Activated CD8-positive, alpha-beta memory T cell treated with anti-CD3 and anti-CD28 coated beads, Interleukin-2, amount 50 U/mL, for 1 hour (primary cell): Measurements from ENCODE around the gene DIS3L2.
"Not testable (repeated sequence)": the region's sequence is repeated elsewhere in the genome, so short reads cannot be mapped to it uniquely, and the experiment has no call there.

Experiments used
- DNase-seq: peaks from one replicate; pipeline ENCODE4 v3.0.0-alpha.2; 2020; ENCODE audit errors: extremely low read depth

The DIS3L2 gene

DNA sequence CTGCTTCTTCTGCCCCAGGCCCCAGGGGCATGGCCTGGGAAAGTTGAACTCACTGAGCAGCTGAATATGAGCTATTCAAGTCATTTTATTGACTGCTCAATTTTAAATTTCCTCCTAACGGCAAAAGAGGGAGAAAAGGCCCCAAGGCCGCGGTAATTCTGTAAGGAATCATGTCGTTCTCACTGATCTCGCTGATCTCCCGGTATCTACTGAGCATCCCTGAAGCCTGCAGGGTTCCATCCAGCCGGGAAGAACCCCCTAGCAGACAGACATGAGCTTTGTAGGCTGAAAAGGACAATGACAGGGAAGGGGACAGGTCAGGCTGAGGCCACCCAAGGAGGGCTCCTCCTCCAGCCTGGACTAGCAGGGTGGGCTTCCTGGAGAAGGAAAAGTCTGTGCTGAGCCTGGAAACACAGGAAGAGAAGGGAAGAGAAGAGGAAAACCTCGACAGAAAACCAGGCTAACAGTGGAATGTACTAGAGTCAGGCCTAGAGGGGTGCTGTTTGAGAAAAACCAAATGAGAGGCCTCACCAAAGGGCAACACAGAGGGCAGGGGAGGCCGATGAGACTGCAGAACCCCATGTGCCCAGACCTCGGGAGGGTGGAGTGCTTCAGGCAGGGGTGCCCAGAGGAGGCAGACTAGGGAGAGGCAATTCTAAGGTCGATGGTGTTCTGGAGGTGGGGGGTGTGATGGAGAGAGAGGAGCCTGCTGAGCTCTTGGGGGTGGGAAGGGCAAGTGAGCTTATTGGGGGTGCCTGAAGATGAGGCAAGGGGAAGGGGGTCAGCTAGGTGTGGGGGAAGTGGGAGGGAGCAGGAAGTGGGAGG, 32.4 kb upstream of the DIS3L2 start:
- DNase-seq: no peak

DNA sequence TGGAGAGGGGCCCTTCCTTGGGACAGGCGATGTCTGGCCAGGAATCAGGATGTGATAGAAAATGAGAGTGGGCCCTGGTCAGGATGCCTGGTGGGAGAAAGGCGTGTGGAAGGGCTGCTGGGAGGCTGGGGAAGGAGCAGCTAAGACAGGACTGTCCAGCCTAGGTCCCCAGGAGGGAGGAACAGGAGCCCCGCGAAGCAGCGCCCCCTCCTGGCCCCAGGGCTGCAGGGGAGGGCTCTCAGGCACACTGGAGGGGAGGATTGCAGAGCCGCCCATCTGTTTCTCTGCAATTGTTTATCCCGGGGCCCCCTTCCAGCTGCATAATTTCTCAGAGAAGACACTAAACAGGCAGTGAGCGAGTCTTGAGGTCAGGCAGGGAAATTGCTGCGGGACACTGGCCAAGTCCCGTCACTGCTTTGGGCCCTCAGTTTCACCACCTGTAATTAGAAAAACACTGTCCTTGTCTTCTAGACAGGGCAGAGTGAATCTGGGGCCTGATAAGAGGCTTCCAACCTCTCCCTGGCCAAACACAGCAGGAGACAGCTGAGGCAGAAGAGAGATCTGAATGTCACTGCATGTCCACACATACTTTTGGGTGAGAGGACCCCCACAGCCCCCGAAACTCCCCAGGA, 31.4 kb upstream of the DIS3L2 start:
- no peak for DNase-seq

- no peak for DNase-seq
These were observed 30.8 kb upstream of the DIS3L2 start for GRCh38 chr2:231930593-231931281.

- DNase-seq: no peak
These were observed 30.0 kb upstream of the DIS3L2 start for GRCh38 chr2:231931481-231931915.

- DNase-seq: no peak
These were observed 28.9 kb upstream of the DIS3L2 start for GRCh38 chr2:231932711-231932970.

DNA sequence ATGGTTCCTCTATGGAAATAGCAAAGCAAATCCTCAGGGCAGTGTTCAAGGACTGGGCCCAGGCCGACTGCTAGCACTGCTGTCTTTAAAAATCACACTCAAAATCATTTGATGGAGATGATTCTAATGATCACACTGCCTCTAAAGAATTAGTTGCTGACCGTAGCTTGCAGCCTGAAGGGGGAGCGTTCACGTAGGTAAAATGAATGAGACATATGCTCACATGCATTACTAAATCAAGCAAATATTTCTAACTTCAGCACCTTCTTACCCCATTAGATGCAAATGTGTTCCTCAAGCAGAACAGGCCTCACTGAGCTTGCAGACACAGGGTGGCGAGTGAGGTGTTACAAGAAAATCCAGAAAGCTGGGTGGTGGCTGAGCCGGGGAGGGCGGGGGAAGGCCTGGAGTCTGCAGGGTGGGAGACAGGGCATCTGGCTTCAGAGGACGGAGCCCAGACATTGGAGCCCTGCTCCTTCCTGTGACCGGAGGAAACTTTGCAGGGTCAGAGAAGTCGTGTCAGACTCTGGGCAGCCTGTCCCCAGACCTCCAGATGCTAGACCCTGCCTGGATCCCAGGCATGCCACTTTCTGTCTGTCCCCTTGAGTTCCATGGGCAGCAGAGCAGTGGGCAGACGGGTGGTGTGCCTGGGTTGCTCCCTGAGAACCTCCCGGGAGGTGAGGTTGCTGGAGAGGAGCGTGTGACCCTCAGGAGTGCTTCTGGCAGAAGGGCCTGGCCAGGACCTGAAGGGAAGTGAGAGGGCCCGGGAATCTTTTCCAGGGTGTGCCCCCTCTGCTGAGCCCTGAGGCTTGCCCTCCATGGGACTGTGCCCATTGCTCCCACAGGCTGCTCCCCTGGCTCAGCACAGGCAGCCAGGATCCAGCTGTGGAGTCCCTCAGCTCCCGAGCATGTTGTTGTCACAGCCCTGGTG, 28.3 kb upstream of the DIS3L2 start:
- no peak for DNase-seq

- no peak for DNase-seq
These were observed 27.6 kb upstream of the DIS3L2 start for GRCh38 chr2:231933916-231934401.

GRCh38 chr2:231934441-231935206, 26.9 kb upstream of the DIS3L2 start:
- DNase-seq: no peak

DNA sequence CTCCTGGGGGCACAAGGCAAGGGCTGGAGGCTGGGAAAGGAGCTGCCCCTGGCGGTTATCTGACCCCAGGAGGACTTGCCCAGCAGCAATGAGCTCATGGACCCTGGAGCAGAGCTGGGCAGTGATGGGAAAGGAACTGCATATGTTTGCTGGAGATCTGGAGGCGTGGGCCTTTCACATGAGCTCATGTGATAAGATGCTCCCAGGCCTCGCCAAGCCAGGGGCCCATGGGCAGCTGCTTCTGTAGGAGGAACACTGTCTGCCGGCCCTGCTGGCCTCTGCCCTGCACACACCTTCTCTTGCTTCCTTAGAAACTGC, 26.3 kb upstream of the DIS3L2 start:
- no peak for DNase-seq

GRCh38 chr2:231935815-231936214, 25.7 kb upstream of the DIS3L2 start:
- DNase-seq: no peak

GRCh38 chr2:231936491-231936890, 25.0 kb upstream of the DIS3L2 start:
- DNase-seq: no peak

DNA sequence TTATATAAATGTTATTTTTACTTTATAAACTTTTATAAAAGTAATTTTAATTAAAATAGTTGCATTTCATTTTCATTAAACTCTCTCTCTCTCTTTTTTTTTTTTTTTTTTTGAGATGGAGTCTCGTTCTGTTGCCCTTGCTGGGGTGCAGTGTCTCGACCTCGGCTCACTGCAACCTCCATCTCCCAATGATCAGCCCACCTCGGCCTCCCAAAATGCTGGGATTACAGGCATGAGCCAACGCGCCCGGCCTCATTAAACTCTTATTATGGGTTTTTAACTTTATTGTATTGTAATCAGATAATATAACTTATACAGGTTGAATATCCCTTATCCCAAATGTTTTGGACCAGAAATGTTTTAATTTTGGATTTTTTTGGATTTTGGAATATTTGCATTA, 24.5 kb upstream of the DIS3L2 start:
- DNase-seq: no peak

DNA sequence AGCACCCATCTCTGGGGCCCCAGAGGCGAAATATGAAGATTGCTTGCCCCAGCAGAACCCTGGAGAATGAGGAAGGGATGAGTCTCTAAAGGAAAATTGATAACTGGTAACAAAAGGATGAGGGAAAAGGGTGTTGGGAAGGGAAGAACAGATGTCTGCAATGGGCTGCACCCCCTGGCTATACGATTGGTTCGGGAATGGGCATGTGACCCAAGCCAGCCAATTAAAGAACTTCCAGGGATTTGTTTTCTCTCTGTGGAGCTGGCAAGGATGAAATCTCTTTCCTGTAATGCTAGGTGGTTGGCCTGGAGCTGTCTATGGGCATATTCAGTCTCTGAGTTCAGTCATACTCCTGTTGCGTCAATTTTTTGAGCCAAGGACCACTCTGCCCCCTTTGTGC, 22.5 kb upstream of the DIS3L2 start:
- no peak for DNase-seq

GRCh38 chr2:231940795-231941194, 20.7 kb upstream of the DIS3L2 start:
- no peak for DNase-seq

DNA sequence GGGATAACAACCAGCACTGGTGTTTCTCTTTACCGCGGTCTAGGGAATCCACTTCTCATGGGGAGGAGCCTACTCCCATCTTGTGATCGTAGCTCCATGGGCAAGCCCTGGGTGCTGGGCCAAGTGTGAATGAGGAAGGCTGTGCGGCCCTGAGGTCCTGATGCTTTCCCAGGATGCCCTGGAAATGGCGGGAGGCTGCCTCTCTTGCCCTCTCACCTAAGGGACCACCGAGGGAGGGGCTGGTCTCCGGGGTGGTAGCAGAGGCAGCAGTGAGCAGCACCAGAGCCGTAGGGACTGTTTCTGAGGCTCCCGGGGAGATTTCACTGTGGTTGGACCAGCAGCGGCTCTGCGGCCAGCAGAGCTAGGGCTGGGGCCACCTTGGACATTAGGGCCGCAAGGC, 19.8 kb upstream of the DIS3L2 start:
- no peak for DNase-seq

DNA sequence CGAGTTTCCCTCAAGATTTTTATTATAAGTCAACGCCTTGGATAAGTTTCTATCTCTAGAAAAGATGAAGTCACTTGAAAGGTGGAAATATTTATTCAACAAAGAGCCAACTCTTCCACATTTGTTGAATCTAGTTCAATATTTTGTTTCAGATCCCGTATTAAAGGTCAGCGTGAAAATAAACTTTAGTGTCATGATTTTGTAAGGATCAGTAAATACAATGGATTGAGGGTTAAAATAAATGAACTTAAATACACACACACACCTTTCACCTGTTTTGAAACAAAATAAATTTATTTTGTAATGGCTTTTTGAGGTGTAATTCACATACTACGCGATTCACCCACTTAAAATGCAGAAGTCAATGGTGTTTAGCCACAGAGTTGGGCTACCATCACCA, 19.3 kb upstream of the DIS3L2 start:
- DNase-seq: no peak

- DNase-seq: no peak
These were observed 15.2 kb upstream of the DIS3L2 start for GRCh38 chr2:231946241-231946814.

GRCh38 chr2:231947112-231947511, 14.4 kb upstream of the DIS3L2 start:
- DNase-seq: not testable (repeated sequence)

- DNase-seq: no peak
These were observed 13.8 kb upstream of the DIS3L2 start for GRCh38 chr2:231947694-231948093.

- no peak for DNase-seq
These were observed 10.0 kb upstream of the DIS3L2 start for GRCh38 chr2:231951452-231952035.
